ENCODE data around the gene DDX23.

GRCh38 chr12:48817873-48818830 is 33.8 kb downstream of the DDX23 start, which contains the start of gene CACNB3:
- TF ChIP-seq EZH2 (IDR thresholded peaks at IDR 0.05; ENCODE audit: borderline replicate concordance, insufficient read depth, low read length, poor library complexity, severe bottlenecking) (no peak), POLR2AphosphoS5 (IDR thresholded peaks at IDR 0.05) (peak; percentile 91), REST (IDR thresholded peaks at IDR 0.05; ENCODE audit: borderline replicate concordance) (peak; percentile 85), RAD21 (conservative IDR thresholded peaks at IDR 0.05) (no peak), TAF1 (IDR thresholded peaks at IDR 0.05; ENCODE audit: low read depth) (peak; percentile 61), EP300 (conservative IDR thresholded peaks at IDR 0.05; ENCODE audit: poor library complexity, severe bottlenecking) (peak; percentile 31)
- TF ChIP-seq, protein P1, sequence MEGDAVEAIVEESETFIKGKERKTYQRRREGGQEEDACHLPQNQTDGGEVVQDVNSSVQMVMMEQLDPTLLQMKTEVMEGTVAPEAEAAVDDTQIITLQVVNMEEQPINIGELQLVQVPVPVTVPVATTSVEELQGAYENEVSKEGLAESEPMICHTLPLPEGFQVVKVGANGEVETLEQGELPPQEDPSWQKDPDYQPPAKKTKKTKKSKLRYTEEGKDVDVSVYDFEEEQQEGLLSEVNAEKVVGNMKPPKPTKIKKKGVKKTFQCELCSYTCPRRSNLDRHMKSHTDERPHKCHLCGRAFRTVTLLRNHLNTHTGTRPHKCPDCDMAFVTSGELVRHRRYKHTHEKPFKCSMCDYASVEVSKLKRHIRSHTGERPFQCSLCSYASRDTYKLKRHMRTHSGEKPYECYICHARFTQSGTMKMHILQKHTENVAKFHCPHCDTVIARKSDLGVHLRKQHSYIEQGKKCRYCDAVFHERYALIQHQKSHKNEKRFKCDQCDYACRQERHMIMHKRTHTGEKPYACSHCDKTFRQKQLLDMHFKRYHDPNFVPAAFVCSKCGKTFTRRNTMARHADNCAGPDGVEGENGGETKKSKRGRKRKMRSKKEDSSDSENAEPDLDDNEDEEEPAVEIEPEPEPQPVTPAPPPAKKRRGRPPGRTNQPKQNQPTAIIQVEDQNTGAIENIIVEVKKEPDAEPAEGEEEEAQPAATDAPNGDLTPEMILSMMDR (IDR thresholded peaks at IDR 0.05; ENCODE audit: poor library complexity, severe bottlenecking) = no peak
